SHP77 treated with DMSO at 0.1 percent for 48 hours (cell line): ENCODE data around the gene PLK5.
A peak's percentile ranks its signal among the peaks of the same experiment; 100 is the strongest.

Source experiments
- DNase-seq: peaks from one replicate; lab custom pipeline; 2025; lab: John Stamatoyannopoulos, UW

Gene PLK5

GRCh38 chr19:1555487-1556389 is 31.9 kb downstream of the PLK5 start:
- DNase-seq, result no peak

GRCh38 chr19:1556390-1557070 is 32.7 kb downstream of the PLK5 start:
- DNase-seq, result no peak

- DNase-seq, result no peak
Observed at GRCh38 chr19:1558552-1558951, 34.7 kb downstream of the PLK5 start.

- DNase-seq, result no peak
Observed at GRCh38 chr19:1560286-1560882, 36.5 kb downstream of the PLK5 start.

GRCh38 chr19:1561236-1561842 is 37.5 kb downstream of the PLK5 start:
- no peak for DNase-seq

- no peak for DNase-seq
Observed at GRCh38 chr19:1563251-1563650, 39.4 kb downstream of the PLK5 start.

- no peak for DNase-seq
Observed at GRCh38 chr19:1566392-1567115, 42.7 kb downstream of the PLK5 start.

- DNase-seq, result no peak
Observed at GRCh38 chr19:1567116-1567847, 43.4 kb downstream of the PLK5 start.

GRCh38 chr19:1567848-1568227 is 44.0 kb downstream of the PLK5 start:
- DNase-seq, result no peak

- DNase-seq, result peak; percentile 2
Observed at GRCh38 chr19:1568320-1569019, 44.6 kb downstream of the PLK5 start, which contains the start of gene MEX3D. TSS of gene MEX3D (minus strand) at chr19:1568325. CDS start at chr19:1568058, 267 bp downstream.

GRCh38 chr19:1569997-1570396 is 46.1 kb downstream of the PLK5 start:
- DNase-seq, result no peak

- no peak for DNase-seq
Observed at GRCh38 chr19:1570836-1571235, 47.0 kb downstream of the PLK5 start.

GRCh38 chr19:1571358-1571757 is 47.5 kb downstream of the PLK5 start:
- no peak for DNase-seq

GRCh38 chr19:1572795-1573194 is 48.9 kb downstream of the PLK5 start:
- no peak for DNase-seq

- no peak for DNase-seq
Observed at GRCh38 chr19:1574354-1575136, 50.7 kb downstream of the PLK5 start.

- DNase-seq, result no peak
Observed at GRCh38 chr19:1575323-1576241, 51.7 kb downstream of the PLK5 start.

- DNase-seq, result no peak
Observed at GRCh38 chr19:1576242-1577089, 52.6 kb downstream of the PLK5 start.
